Liver (tissue), 3 donors: ENCODE data around the gene LPCAT1.

Experiments used
- CTCF ChIP-seq: fragments of 150-350 bp; IDR thresholded peaks from 2 replicates; pipeline ENCODE4 v1.5.1; 2017; ENCODE audit warnings: improper control_type of control experiment, low read depth, low read length; ENCODE audit not compliant: missing input control
- EGR1 ChIP-seq, 2 donors: IDR thresholded peaks; 2 replicates each; pipeline ENCODE4 v1.6.1; 2016 to 2018; ENCODE audit warnings: antibody characterized with exemption in 2 of 2, low read depth in 2 of 2
- GABPA ChIP-seq, 2 donors: IDR thresholded peaks in 1 of 2; conservative IDR thresholded peaks in 1 of 2; 2 replicates each; pipeline ENCODE4 v1.6.1; 2016; ENCODE audit warnings: antibody characterized with exemption in 2 of 2, mild to moderate bottlenecking in 1 of 2, moderate library complexity in 1 of 2
- HNF4A ChIP-seq, 2 donors: conservative IDR thresholded peaks; 2 replicates each; pipeline ENCODE4 v1.6.1; 2016; ENCODE audit warnings: antibody characterized with exemption in 2 of 2, mild to moderate bottlenecking in 2 of 2
- JUND ChIP-seq, 2 donors: IDR thresholded peaks; 2 replicates each; pipeline ENCODE4 v1.6.1; 2016; ENCODE audit warnings: antibody characterized with exemption in 2 of 2
- MAX ChIP-seq: IDR thresholded peaks from 2 replicates; pipeline ENCODE4 v1.6.1; 2016; ENCODE audit warnings: antibody characterized with exemption
- REST ChIP-seq: IDR thresholded peaks from 2 replicates; pipeline ENCODE4 v1.6.1; 2016; ENCODE audit warnings: antibody characterized with exemption, mild to moderate bottlenecking
- RXRA ChIP-seq, 2 donors: IDR thresholded peaks; 2 replicates each; pipeline ENCODE4 v1.6.1; 2017 to 2018; ENCODE audit warnings: antibody characterized with exemption in 2 of 2, mild to moderate bottlenecking in 1 of 2
- SP1 ChIP-seq: IDR thresholded peaks from 2 replicates; pipeline ENCODE4 v1.6.1; 2018; ENCODE audit warnings: antibody characterized with exemption, mild to moderate bottlenecking
- TAF1 ChIP-seq: conservative IDR thresholded peaks from 2 replicates; pipeline ENCODE4 v1.6.1; 2016; ENCODE audit warnings: antibody characterized with exemption, mild to moderate bottlenecking
- YY1 ChIP-seq: IDR thresholded peaks from 2 replicates; pipeline ENCODE4 v1.6.1; 2016; ENCODE audit warnings: antibody characterized with exemption, mild to moderate bottlenecking
- ZBTB33 ChIP-seq: IDR thresholded peaks from 2 replicates; pipeline ENCODE4 v1.6.1; 2016; ENCODE audit warnings: antibody characterized with exemption
- donor health status: healthy.
- donor health status: healthy.

GRCh38 chr5:1546556-1546955, 22.8 kb upstream of the LPCAT1 start:
- TF ChIP-seq HNF4A (conservative IDR thresholded peaks at IDR 0.05) = no peak
- TF ChIP-seq EGR1 (IDR thresholded peaks at IDR 0.05; ENCODE audit: low read depth in 2 of 2) = no peak
- TF ChIP-seq CTCF = no peak
- no peak for TF ChIP-seq REST
- TF ChIP-seq ZBTB33 = no peak
- no peak for TF ChIP-seq GABPA (IDR thresholded peaks at IDR 0.05 in 1 of 2, conservative IDR thresholded peaks at IDR 0.05 in 1 of 2)
- TF ChIP-seq TAF1 = no peak
- TF ChIP-seq MAX = no peak
- no peak for TF ChIP-seq RXRA (IDR thresholded peaks at IDR 0.05)
- no peak for TF ChIP-seq YY1
- no peak for TF ChIP-seq SP1
- TF ChIP-seq JUND (IDR thresholded peaks at IDR 0.05) = no peak
